Measurements from ENCODE around the gene SLC1A5.
"Not testable (repeated sequence)": the region's sequence is repeated elsewhere in the genome, so short reads cannot be mapped to it uniquely, and the experiment has no call there.

SLC1A5 gene

GRCh38 chr19:46788262-46788967 lies at the start of gene SLC1A5:
SLC1A5 (minus strand) TSS chr19:46788594; CDS start chr19:46787965, 629 bp downstream.
- Mint-ChIP-seq H3K4me1 (ENCODE audit: low read depth) (peaks cover 49% of the 10 kb centered on the region), H3K27me3 (no peaks in the 10 kb centered on the region), H3K27ac (peak within 1 kb of the TSS; percentile 99), H3K9me3 (no peaks in the 10 kb centered on the region), H3K36me3 (ENCODE audit: low read depth) (peaks cover 39% of the 10 kb centered on the region), H3K4me3 (peak within 1 kb of the TSS; percentile 94)

- H3K36me3 Mint-ChIP-seq (ENCODE audit: low read depth) = peaks cover 22% of the 10 kb centered on the region
- H3K27ac Mint-ChIP-seq = no peak overlapping the region
- no peak overlapping the region for H3K4me3 Mint-ChIP-seq
- no peaks in the 10 kb centered on the region for H3K9me3 Mint-ChIP-seq
- no peaks in the 10 kb centered on the region for H3K27me3 Mint-ChIP-seq
- peaks cover 3% of the 10 kb centered on the region for H3K4me1 Mint-ChIP-seq (ENCODE audit: low read depth)
These were observed 49.8 kb upstream of the SLC1A5 start for GRCh38 chr19:46838160-46838559.

GRCh38 chr19:46834984-46835383 lies 46.6 kb upstream of the SLC1A5 start:
- H3K27ac Mint-ChIP-seq = no peak overlapping the region
- H3K27me3 Mint-ChIP-seq = no peaks in the 10 kb centered on the region
- H3K4me1 Mint-ChIP-seq (ENCODE audit: low read depth) = peaks cover 2% of the 10 kb centered on the region
- H3K9me3 Mint-ChIP-seq = no peaks in the 10 kb centered on the region
- peaks cover 11% of the 10 kb centered on the region for H3K36me3 Mint-ChIP-seq (ENCODE audit: low read depth)
- no peak overlapping the region for H3K4me3 Mint-ChIP-seq

GRCh38 chr19:46834121-46834520 lies 45.7 kb upstream of the SLC1A5 start:
- Mint-ChIP-seq H3K27me3 (no peaks in the 10 kb centered on the region), H3K4me1 (ENCODE audit: low read depth) (peaks cover 8% of the 10 kb centered on the region), H3K4me3 (no peak overlapping the region), H3K36me3 (ENCODE audit: low read depth) (peaks cover 11% of the 10 kb centered on the region), H3K27ac (no peak overlapping the region), H3K9me3 (no peaks in the 10 kb centered on the region)

- peaks cover 16% of the 10 kb centered on the region for H3K4me1 Mint-ChIP-seq (ENCODE audit: low read depth)
These were observed 42.5 kb upstream of the SLC1A5 start for GRCh38 chr19:46830864-46831263.

GRCh38 chr19:46828484-46828883 lies 40.1 kb upstream of the SLC1A5 start:
- H3K36me3 Mint-ChIP-seq (ENCODE audit: low read depth) = no peaks in the 10 kb centered on the region
- H3K27me3 Mint-ChIP-seq = no peaks in the 10 kb centered on the region
- no peak overlapping the region for H3K4me3 Mint-ChIP-seq
- peaks cover 31% of the 10 kb centered on the region for H3K4me1 Mint-ChIP-seq (ENCODE audit: low read depth)
- peak overlapping the region; percentile 52 for H3K27ac Mint-ChIP-seq
- H3K9me3 Mint-ChIP-seq = no peaks in the 10 kb centered on the region

More at GRCh38 chr19:46830864-46831263, 42.5 kb upstream of the SLC1A5 start:
- no peaks in the 10 kb centered on the region for H3K27me3 Mint-ChIP-seq
- no peaks in the 10 kb centered on the region for H3K36me3 Mint-ChIP-seq (ENCODE audit: low read depth)
- H3K27ac Mint-ChIP-seq = no peak overlapping the region
- no peak overlapping the region for H3K4me3 Mint-ChIP-seq
- H3K9me3 Mint-ChIP-seq = no peaks in the 10 kb centered on the region

GRCh38 chr19:46825731-46826055 lies 37.3 kb upstream of the SLC1A5 start:
- peak overlapping the region; percentile 15 for H3K27ac Mint-ChIP-seq
- H3K27me3 Mint-ChIP-seq = no peaks in the 10 kb centered on the region
- no peaks in the 10 kb centered on the region for H3K36me3 Mint-ChIP-seq (ENCODE audit: low read depth)
- no peak overlapping the region for H3K4me3 Mint-ChIP-seq
- H3K4me1 Mint-ChIP-seq (ENCODE audit: low read depth) = peaks cover 46% of the 10 kb centered on the region
- H3K9me3 Mint-ChIP-seq = no peaks in the 10 kb centered on the region

- no peak overlapping the region for H3K4me3 Mint-ChIP-seq
- H3K9me3 Mint-ChIP-seq = no peaks in the 10 kb centered on the region
- peaks cover 52% of the 10 kb centered on the region for H3K4me1 Mint-ChIP-seq (ENCODE audit: low read depth)
- no peaks in the 10 kb centered on the region for H3K27me3 Mint-ChIP-seq
- H3K27ac Mint-ChIP-seq = peak overlapping the region; percentile 15
- no peaks in the 10 kb centered on the region for H3K36me3 Mint-ChIP-seq (ENCODE audit: low read depth)
These were observed 36.7 kb upstream of the SLC1A5 start for GRCh38 chr19:46824890-46825730.

GRCh38 chr19:46823049-46823448 lies 34.7 kb upstream of the SLC1A5 start:
- Mint-ChIP-seq H3K4me1 (ENCODE audit: low read depth) (peaks cover 46% of the 10 kb centered on the region), H3K4me3 (no peak overlapping the region), H3K27ac (no peak overlapping the region)

GRCh38 chr19:46822410-46822787 lies 34.0 kb upstream of the SLC1A5 start:
- H3K36me3 Mint-ChIP-seq (ENCODE audit: low read depth); H3K27me3 Mint-ChIP-seq; H3K9me3 Mint-ChIP-seq; H3K4me3 Mint-ChIP-seq: not testable (repeated sequence)
- peak overlapping the region; percentile 49 for H3K27ac Mint-ChIP-seq
- peaks cover 46% of the 10 kb centered on the region for H3K4me1 Mint-ChIP-seq (ENCODE audit: low read depth)

More at GRCh38 chr19:46823049-46823448, 34.7 kb upstream of the SLC1A5 start:
- Mint-ChIP-seq H3K9me3 (no peaks in the 10 kb centered on the region), H3K36me3 (ENCODE audit: low read depth) (no peaks in the 10 kb centered on the region), H3K27me3 (no peaks in the 10 kb centered on the region)

GRCh38 chr19:46821512-46822409 lies 33.4 kb upstream of the SLC1A5 start:
- Mint-ChIP-seq H3K27ac (peak overlapping the region; percentile 49), H3K4me3 (no peak overlapping the region), H3K36me3 (ENCODE audit: low read depth) (no peaks in the 10 kb centered on the region), H3K4me1 (ENCODE audit: low read depth) (peaks cover 46% of the 10 kb centered on the region), H3K9me3 (no peaks in the 10 kb centered on the region), H3K27me3 (no peaks in the 10 kb centered on the region)

- H3K9me3 Mint-ChIP-seq = no peaks in the 10 kb centered on the region
- no peak overlapping the region for H3K27ac Mint-ChIP-seq
- no peaks in the 10 kb centered on the region for H3K27me3 Mint-ChIP-seq
- no peaks in the 10 kb centered on the region for H3K36me3 Mint-ChIP-seq (ENCODE audit: low read depth)
- H3K4me3 Mint-ChIP-seq = no peak overlapping the region
- H3K4me1 Mint-ChIP-seq (ENCODE audit: low read depth) = peaks cover 31% of the 10 kb centered on the region
These were observed 30.4 kb upstream of the SLC1A5 start for GRCh38 chr19:46818812-46819211.

GRCh38 chr19:46815833-46816627 lies 27.6 kb upstream of the SLC1A5 start:
- Mint-ChIP-seq H3K36me3 (ENCODE audit: low read depth) (no peaks in the 10 kb centered on the region), H3K4me1 (ENCODE audit: low read depth) (peaks cover 19% of the 10 kb centered on the region), H3K27ac (no peak overlapping the region), H3K9me3 (no peaks in the 10 kb centered on the region), H3K27me3 (no peaks in the 10 kb centered on the region), H3K4me3 (no peak overlapping the region)

- Mint-ChIP-seq H3K27ac (no peak overlapping the region), H3K27me3 (no peaks in the 10 kb centered on the region), H3K4me3 (no peak overlapping the region), H3K36me3 (ENCODE audit: low read depth) (no peaks in the 10 kb centered on the region), H3K9me3 (no peaks in the 10 kb centered on the region), H3K4me1 (ENCODE audit: low read depth) (no peaks in the 10 kb centered on the region)
These were observed 25.5 kb upstream of the SLC1A5 start for GRCh38 chr19:46813839-46814358.
